ENCODE data around the gene SLFN12L.
"Not testable (repeated sequence)": the region's sequence is repeated elsewhere in the genome, so short reads cannot be mapped to it uniquely, and the experiment has no call there.

Gene SLFN12L

GRCh38 chr17:35531160-35531559, 6.3 kb downstream of the SLFN12L start:
- no peak overlapping the region for H3K4me3 ChIP-seq (ENCODE audit: low read length)
- TF ChIP-seq ZNF274 (IDR thresholded peaks at IDR 0.05; ENCODE audit: low read depth, low read length), result no peak

GRCh38 chr17:35529866-35530265, 7.6 kb downstream of the SLFN12L start:
- H3K4me3 ChIP-seq (ENCODE audit: low read length), result no peak overlapping the region
- no peak for TF ChIP-seq ZNF274 (IDR thresholded peaks at IDR 0.05; ENCODE audit: low read depth, low read length)

- H3K4me3 ChIP-seq (ENCODE audit: low read length), result not testable (repeated sequence)
These were observed 8.2 kb downstream of the SLFN12L start for GRCh38 chr17:35529326-35529725.

- no peak for TF ChIP-seq ZNF274 (IDR thresholded peaks at IDR 0.05; ENCODE audit: low read depth, low read length)
- no peak overlapping the region for H3K4me3 ChIP-seq (ENCODE audit: low read length)
These were observed 14.2 kb downstream of the SLFN12L start for GRCh38 chr17:35523296-35523695.

GRCh38 chr17:35521654-35522256, 15.7 kb downstream of the SLFN12L start:
- H3K4me3 ChIP-seq (ENCODE audit: low read length), result not testable (repeated sequence)

- no peak for TF ChIP-seq ZNF274 (IDR thresholded peaks at IDR 0.05; ENCODE audit: low read depth, low read length)
- no peak overlapping the region for H3K4me3 ChIP-seq (ENCODE audit: low read length)
These were observed 16.3 kb downstream of the SLFN12L start for GRCh38 chr17:35521150-35521549.

GRCh38 chr17:35519906-35520442, 17.5 kb downstream of the SLFN12L start:
- no peak overlapping the region for H3K4me3 ChIP-seq (ENCODE audit: low read length)
- no peak for TF ChIP-seq ZNF274 (IDR thresholded peaks at IDR 0.05; ENCODE audit: low read depth, low read length)

- TF ChIP-seq ZNF274 (IDR thresholded peaks at IDR 0.05; ENCODE audit: low read depth, low read length), result no peak
- H3K4me3 ChIP-seq (ENCODE audit: low read length), result no peak overlapping the region
These were observed 18.0 kb downstream of the SLFN12L start for GRCh38 chr17:35519439-35519838.

- H3K4me3 ChIP-seq (ENCODE audit: low read length), result not testable (repeated sequence)
These were observed 19.0 kb downstream of the SLFN12L start for GRCh38 chr17:35518431-35518830.

- H3K4me3 ChIP-seq (ENCODE audit: low read length), result no peak overlapping the region
- TF ChIP-seq ZNF274 (IDR thresholded peaks at IDR 0.05; ENCODE audit: low read depth, low read length), result no peak
These were observed 22.5 kb downstream of the SLFN12L start for GRCh38 chr17:35515027-35515426.

- H3K4me3 ChIP-seq (ENCODE audit: low read length), result no peak overlapping the region
- TF ChIP-seq ZNF274 (IDR thresholded peaks at IDR 0.05; ENCODE audit: low read depth, low read length), result no peak
These were observed 22.9 kb downstream of the SLFN12L start for GRCh38 chr17:35514564-35514963.

GRCh38 chr17:35510052-35510451, 27.4 kb downstream of the SLFN12L start:
- TF ChIP-seq ZNF274 (IDR thresholded peaks at IDR 0.05; ENCODE audit: low read depth, low read length), result no peak
- no peak overlapping the region for H3K4me3 ChIP-seq (ENCODE audit: low read length)

- not testable (repeated sequence) for H3K4me3 ChIP-seq (ENCODE audit: low read length)
These were observed 29.8 kb downstream of the SLFN12L start for GRCh38 chr17:35507714-35508113.

GRCh38 chr17:35499548-35499947, 37.9 kb downstream of the SLFN12L start:
- TF ChIP-seq ZNF274 (IDR thresholded peaks at IDR 0.05; ENCODE audit: low read depth, low read length), result no peak
- no peak overlapping the region for H3K4me3 ChIP-seq (ENCODE audit: low read length)

GRCh38 chr17:35498448-35499178, 38.9 kb downstream of the SLFN12L start:
- H3K4me3 ChIP-seq (ENCODE audit: low read length), result no peak overlapping the region; the same call in 1 of the 2 replicates
- TF ChIP-seq ZNF274 (IDR thresholded peaks at IDR 0.05; ENCODE audit: low read depth, low read length), result no peak

Data from GM08714 (cell line).